ENCODE data around the gene LOXHD1.

The LOXHD1 gene

GRCh38 chr18:46497129-46497528, 159.9 kb downstream of the LOXHD1 start:
- no peak for TF ChIP-seq CTCF (conservative IDR thresholded peaks at IDR 0.05; ENCODE audit: low read depth)
- POLR2A ChIA-PET (ENCODE audit: low non-redundant PET): no interaction called here
- CTCF ChIA-PET: interaction anchor here (0.7 kb wide), 2 partner anchors 16 to 322 kb away, joined by 3 read pairs; no protein-coding TSS in a partner anchor
- DNase-seq (ENCODE audit: low spot score): peak; percentile 8
- no peak overlapping the region for H3K27ac ChIP-seq

- CTCF ChIA-PET: no interaction called here
- POLR2A ChIA-PET (ENCODE audit: low non-redundant PET): no interaction called here
- no peak overlapping the region for H3K27ac ChIP-seq
- TF ChIP-seq CTCF (conservative IDR thresholded peaks at IDR 0.05; ENCODE audit: low read depth): no peak
- no peak for DNase-seq (ENCODE audit: low spot score)
Measured at GRCh38 chr18:46488471-46489213, 168.4 kb downstream of the LOXHD1 start.

- H3K27ac ChIP-seq: no peak overlapping the region
- peak; percentile 17 for DNase-seq (ENCODE audit: low spot score)
- ChIA-PET CTCF (no interaction called here), POLR2A (ENCODE audit: low non-redundant PET) (no interaction called here)
- no peak for TF ChIP-seq CTCF (conservative IDR thresholded peaks at IDR 0.05; ENCODE audit: low read depth)
Measured at GRCh38 chr18:46485675-46486194, 171.3 kb downstream of the LOXHD1 start.

- no peak overlapping the region for H3K27ac ChIP-seq
- ChIA-PET CTCF (no interaction called here), POLR2A (ENCODE audit: low non-redundant PET) (no interaction called here)
- no peak for DNase-seq (ENCODE audit: low spot score)
- TF ChIP-seq CTCF (conservative IDR thresholded peaks at IDR 0.05; ENCODE audit: low read depth): no peak
Measured at GRCh38 chr18:46484971-46485370, 172.0 kb downstream of the LOXHD1 start.

GRCh38 chr18:46482831-46483230, 174.2 kb downstream of the LOXHD1 start:
- no peak for TF ChIP-seq CTCF (conservative IDR thresholded peaks at IDR 0.05; ENCODE audit: low read depth)
- POLR2A ChIA-PET (ENCODE audit: low non-redundant PET): no interaction called here
- CTCF ChIA-PET: interaction anchor here (0.6 kb wide), 1 partner anchor 289 kb away, joined by 4 read pairs; no protein-coding TSS in a partner anchor
- DNase-seq (ENCODE audit: low spot score): no peak
- H3K27ac ChIP-seq: no peak overlapping the region

- peak overlapping the region; percentile 61 for H3K27ac ChIP-seq
- ChIA-PET POLR2A (ENCODE audit: low non-redundant PET) (no interaction called here), CTCF (interaction anchor here (0.6 to 1.3 kb wide), 4 partner anchors 93 to 200 kb away, joined by 3 to 7 read pairs (median 4); no protein-coding TSS in a partner anchor)
- DNase-seq (ENCODE audit: low spot score): peak; percentile 27
- no peak for TF ChIP-seq CTCF (conservative IDR thresholded peaks at IDR 0.05; ENCODE audit: low read depth)
Measured at GRCh38 chr18:46481847-46482245, 175.2 kb downstream of the LOXHD1 start.

Measured in RWPE1 (cell line).